Measurements from ENCODE around the gene ACIN1.

The ACIN1 gene

DNA sequence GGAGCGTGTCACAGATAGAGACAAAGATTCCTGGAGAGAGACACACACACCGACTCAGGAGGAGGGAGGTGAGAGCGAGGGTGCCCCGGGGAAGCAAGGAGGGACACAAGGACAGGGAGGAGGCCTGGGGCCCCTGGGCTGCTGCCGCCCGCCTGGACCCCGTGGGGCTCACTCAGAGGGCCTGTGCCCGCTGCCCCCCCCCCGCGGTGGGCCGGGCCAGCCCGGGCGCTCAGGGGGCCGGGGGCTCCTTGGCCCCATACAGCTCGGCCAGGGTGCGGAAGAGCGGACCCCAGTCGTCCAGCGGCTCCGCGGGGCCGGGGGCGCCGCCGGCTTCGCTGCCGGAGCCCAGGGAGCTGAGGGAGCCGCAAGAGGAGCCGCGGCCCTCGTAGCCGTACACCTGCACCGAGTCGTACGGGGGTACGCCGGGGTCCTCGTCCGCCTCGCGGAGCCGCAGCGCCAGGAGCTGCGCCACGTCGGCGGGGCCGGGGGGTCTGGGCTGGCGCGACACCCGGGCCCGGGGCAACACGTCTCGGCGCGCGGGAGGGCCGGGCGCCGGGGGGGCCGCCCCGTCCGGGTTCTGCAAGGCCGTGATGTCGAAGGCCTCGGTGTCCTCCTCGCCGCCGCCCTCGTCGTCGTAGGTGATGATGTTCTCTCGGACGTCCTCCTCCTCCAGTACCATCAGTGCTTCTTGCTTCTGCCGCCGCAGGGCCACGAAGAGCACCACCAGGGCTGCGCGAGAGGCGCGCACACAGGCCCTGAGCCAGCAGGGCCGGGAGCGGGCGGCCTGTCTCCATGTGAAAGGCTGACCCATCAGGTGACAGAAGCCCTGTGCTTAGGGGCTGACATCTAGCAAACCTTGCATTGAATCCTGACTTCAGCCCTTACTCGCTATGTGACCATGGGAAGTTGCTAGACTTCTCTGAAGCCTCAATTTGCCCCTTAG, 46.9 kb downstream of the ACIN1 start:
- Histone ChIP-seq H3K79me2 (ENCODE audit: control insufficient read depth, insufficient read depth, low read length, unreplicated experiment) (no peaks in the 10 kb centered on the region), H3K4me1 (ENCODE audit: control insufficient read depth, insufficient read depth, low read length, unreplicated experiment) (peaks cover 14% of the 10 kb centered on the region), H3K27ac (ENCODE audit: low read depth, low read length) (no peak overlapping the region), H3K27me3 (ENCODE audit: insufficient read depth, low read length) (no peaks in the 10 kb centered on the region), H3K36me3 (ENCODE audit: insufficient read depth, low read length) (no peaks in the 10 kb centered on the region), H2AFZ (ENCODE audit: low read length, unreplicated experiment) (no peak overlapping the region), H3K4me3 (ENCODE audit: low read depth, low read length) (no peak overlapping the region)

DNA sequence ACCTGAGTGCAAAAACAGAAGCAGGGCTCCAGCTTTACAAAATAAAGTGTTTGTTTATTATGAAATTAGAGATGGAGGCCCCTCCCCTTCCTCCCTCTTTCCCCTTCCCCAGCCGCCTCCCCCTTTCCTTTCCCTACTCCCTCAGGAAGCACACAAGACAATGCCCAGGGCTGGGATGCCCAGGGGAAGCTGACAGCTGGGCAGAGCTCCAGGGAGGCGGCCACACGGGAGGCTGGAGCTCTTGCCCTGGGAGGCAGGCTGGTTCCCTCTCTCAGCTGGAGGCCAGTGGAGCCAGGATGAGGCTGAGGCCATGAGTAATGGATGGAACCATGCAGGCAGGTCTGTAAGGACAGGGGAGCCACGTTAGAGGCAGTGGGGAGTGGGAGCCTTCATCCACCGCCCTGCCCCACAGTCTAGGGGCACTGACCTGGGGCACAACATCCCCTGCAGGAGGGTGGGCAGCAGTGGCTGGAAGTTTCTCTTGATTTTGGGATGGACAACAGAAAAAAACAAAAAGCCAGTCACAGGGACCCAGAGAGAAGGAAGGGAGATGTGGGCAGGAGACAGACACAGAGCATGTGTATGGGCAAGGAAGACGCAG, 47.8 kb downstream of the ACIN1 start:
- Histone ChIP-seq H3K4me1 (ENCODE audit: control insufficient read depth, insufficient read depth, low read length, unreplicated experiment) (peaks cover 14% of the 10 kb centered on the region), H3K36me3 (ENCODE audit: insufficient read depth, low read length) (no peaks in the 10 kb centered on the region), H3K27me3 (ENCODE audit: insufficient read depth, low read length) (no peaks in the 10 kb centered on the region), H2AFZ (ENCODE audit: low read length, unreplicated experiment) (no peak overlapping the region), H3K4me3 (ENCODE audit: low read depth, low read length) (no peak overlapping the region), H3K27ac (ENCODE audit: low read depth, low read length) (no peak overlapping the region), H3K79me2 (ENCODE audit: control insufficient read depth, insufficient read depth, low read length, unreplicated experiment) (no peaks in the 10 kb centered on the region)

- Histone ChIP-seq H3K4me1 (ENCODE audit: control insufficient read depth, insufficient read depth, low read length, unreplicated experiment) (peaks cover 14% of the 10 kb centered on the region), H3K27ac (ENCODE audit: low read depth, low read length) (no peak overlapping the region), H3K36me3 (ENCODE audit: insufficient read depth, low read length) (no peaks in the 10 kb centered on the region), H2AFZ (ENCODE audit: low read length, unreplicated experiment) (no peak overlapping the region), H3K4me3 (ENCODE audit: low read depth, low read length) (no peak overlapping the region), H3K27me3 (ENCODE audit: insufficient read depth, low read length) (no peaks in the 10 kb centered on the region), H3K79me2 (ENCODE audit: control insufficient read depth, insufficient read depth, low read length, unreplicated experiment) (no peaks in the 10 kb centered on the region)
Observed at GRCh38 chr14:23045419-23046357, 49.2 kb downstream of the ACIN1 start.

GRCh38 chr14:23044840-23045239, 50.1 kb downstream of the ACIN1 start:
- Histone ChIP-seq H3K79me2 (ENCODE audit: control insufficient read depth, insufficient read depth, low read length, unreplicated experiment) (no peaks in the 10 kb centered on the region), H2AFZ (ENCODE audit: low read length, unreplicated experiment) (no peak overlapping the region), H3K4me1 (ENCODE audit: control insufficient read depth, insufficient read depth, low read length, unreplicated experiment) (peaks cover 14% of the 10 kb centered on the region), H3K27ac (ENCODE audit: low read depth, low read length) (no peak overlapping the region), H3K4me3 (ENCODE audit: low read depth, low read length) (no peak overlapping the region), H3K36me3 (ENCODE audit: insufficient read depth, low read length) (no peaks in the 10 kb centered on the region), H3K27me3 (ENCODE audit: insufficient read depth, low read length) (no peaks in the 10 kb centered on the region)

DNA sequence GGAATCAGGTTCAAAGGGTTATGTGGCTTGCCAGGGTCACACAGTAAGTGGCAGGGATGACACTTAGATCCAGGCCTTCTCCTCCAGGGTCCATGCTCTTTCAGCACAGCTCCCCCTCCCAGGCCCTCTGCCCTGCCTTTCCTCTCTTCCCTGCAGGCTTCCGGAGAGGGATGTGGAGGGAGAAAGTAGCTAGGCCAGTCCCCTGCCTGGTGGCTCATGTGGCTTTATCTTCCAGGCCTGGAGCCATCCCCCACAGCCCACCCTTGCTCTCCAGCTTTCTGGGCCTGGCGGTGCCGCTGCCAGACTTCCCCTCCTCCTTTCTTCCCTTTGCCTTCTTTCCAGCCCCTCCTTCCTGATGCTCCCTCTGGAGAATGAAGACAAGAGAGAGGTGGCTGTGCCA, 51.2 kb downstream of the ACIN1 start:
- peaks cover 14% of the 10 kb centered on the region for H3K4me1 ChIP-seq (ENCODE audit: control insufficient read depth, insufficient read depth, low read length, unreplicated experiment)
- H2AFZ ChIP-seq (ENCODE audit: low read length, unreplicated experiment), result no peak overlapping the region
- H3K27me3 ChIP-seq (ENCODE audit: insufficient read depth, low read length), result no peaks in the 10 kb centered on the region
- H3K79me2 ChIP-seq (ENCODE audit: control insufficient read depth, insufficient read depth, low read length, unreplicated experiment), result no peaks in the 10 kb centered on the region
- no peak overlapping the region for H3K4me3 ChIP-seq (ENCODE audit: low read depth, low read length)
- H3K36me3 ChIP-seq (ENCODE audit: insufficient read depth, low read length), result no peaks in the 10 kb centered on the region
- no peak overlapping the region for H3K27ac ChIP-seq (ENCODE audit: low read depth, low read length)

GRCh38 chr14:23043145-23043544, 51.8 kb downstream of the ACIN1 start:
- H3K79me2 ChIP-seq (ENCODE audit: control insufficient read depth, insufficient read depth, low read length, unreplicated experiment), result no peaks in the 10 kb centered on the region
- no peak overlapping the region for H2AFZ ChIP-seq (ENCODE audit: low read length, unreplicated experiment)
- no peaks in the 10 kb centered on the region for H3K27me3 ChIP-seq (ENCODE audit: insufficient read depth, low read length)
- no peak overlapping the region for H3K4me3 ChIP-seq (ENCODE audit: low read depth, low read length)
- no peak overlapping the region for H3K27ac ChIP-seq (ENCODE audit: low read depth, low read length)
- no peaks in the 10 kb centered on the region for H3K36me3 ChIP-seq (ENCODE audit: insufficient read depth, low read length)
- peaks cover 14% of the 10 kb centered on the region for H3K4me1 ChIP-seq (ENCODE audit: control insufficient read depth, insufficient read depth, low read length, unreplicated experiment)

GRCh38 chr14:23042162-23042965, 52.6 kb downstream of the ACIN1 start, which contains the start of gene PSMB11:
PSMB11 (plus strand) TSS chr14:23042212; CDS start chr14:23042226, 14 bp downstream.
- no peaks in the 10 kb centered on the region for H3K27me3 ChIP-seq (ENCODE audit: insufficient read depth, low read length)
- no peak within 1 kb of the TSS for H2AFZ ChIP-seq (ENCODE audit: low read length, unreplicated experiment)
- H3K4me1 ChIP-seq (ENCODE audit: control insufficient read depth, insufficient read depth, low read length, unreplicated experiment), result peaks cover 12% of the 10 kb centered on the region
- H3K79me2 ChIP-seq (ENCODE audit: control insufficient read depth, insufficient read depth, low read length, unreplicated experiment), result no peaks in the 10 kb centered on the region
- no peaks in the 10 kb centered on the region for H3K36me3 ChIP-seq (ENCODE audit: insufficient read depth, low read length)
- H3K27ac ChIP-seq (ENCODE audit: low read depth, low read length), result no peak within 1 kb of the TSS
- H3K4me3 ChIP-seq (ENCODE audit: low read depth, low read length), result no peak within 1 kb of the TSS

DNA sequence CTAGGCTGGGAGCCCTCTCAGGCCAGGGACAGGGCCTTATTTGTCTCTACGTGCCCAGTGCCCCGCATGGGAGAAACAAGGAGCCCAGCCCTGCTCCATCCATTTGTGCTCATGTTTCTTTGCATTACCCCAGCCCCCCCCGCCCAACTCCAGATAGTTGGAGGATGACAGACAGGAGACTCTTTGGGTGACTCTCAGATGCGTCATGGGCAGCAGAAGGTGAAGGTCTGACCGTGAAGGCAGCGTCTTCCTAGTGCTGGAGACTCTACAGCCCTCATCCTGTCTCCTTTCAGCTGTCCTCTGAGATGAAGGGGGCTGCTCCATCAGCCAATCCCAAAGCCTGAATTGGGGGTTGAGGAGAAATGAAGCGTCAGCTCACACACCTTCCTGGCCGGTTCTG, 53.2 kb downstream of the ACIN1 start:
- no peaks in the 10 kb centered on the region for H3K36me3 ChIP-seq (ENCODE audit: insufficient read depth, low read length)
- no peak overlapping the region for H2AFZ ChIP-seq (ENCODE audit: low read length, unreplicated experiment)
- no peaks in the 10 kb centered on the region for H3K79me2 ChIP-seq (ENCODE audit: control insufficient read depth, insufficient read depth, low read length, unreplicated experiment)
- no peak overlapping the region for H3K4me3 ChIP-seq (ENCODE audit: low read depth, low read length)
- no peak overlapping the region for H3K27ac ChIP-seq (ENCODE audit: low read depth, low read length)
- no peaks in the 10 kb centered on the region for H3K27me3 ChIP-seq (ENCODE audit: insufficient read depth, low read length)
- peaks cover 8% of the 10 kb centered on the region for H3K4me1 ChIP-seq (ENCODE audit: control insufficient read depth, insufficient read depth, low read length, unreplicated experiment)

DNA sequence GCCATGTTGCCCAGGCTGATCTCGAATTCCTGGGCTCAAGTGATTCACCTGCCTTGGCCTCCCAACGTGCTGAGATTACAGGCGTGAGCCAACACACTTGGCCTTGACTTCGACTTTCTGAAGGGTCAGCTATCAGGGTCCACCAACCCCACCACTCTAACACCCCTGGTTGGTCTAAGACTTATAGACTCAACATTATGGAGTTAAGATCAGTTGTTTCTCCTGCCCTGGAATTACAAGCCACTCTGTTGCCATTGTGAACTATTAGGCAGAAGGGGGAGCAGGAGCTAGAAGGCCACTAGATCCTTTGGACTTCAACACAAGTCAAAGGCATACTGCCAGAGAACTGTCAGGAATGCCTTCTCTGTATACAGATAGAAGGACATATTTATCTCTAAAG, 54.8 kb downstream of the ACIN1 start:
- Histone ChIP-seq H2AFZ (ENCODE audit: low read length, unreplicated experiment) (no peak overlapping the region), H3K79me2 (ENCODE audit: control insufficient read depth, insufficient read depth, low read length, unreplicated experiment) (no peaks in the 10 kb centered on the region), H3K27ac (ENCODE audit: low read depth, low read length) (no peak overlapping the region), H3K4me3 (ENCODE audit: low read depth, low read length) (no peak overlapping the region), H3K27me3 (ENCODE audit: insufficient read depth, low read length) (no peaks in the 10 kb centered on the region), H3K36me3 (ENCODE audit: insufficient read depth, low read length) (no peaks in the 10 kb centered on the region), H3K4me1 (ENCODE audit: control insufficient read depth, insufficient read depth, low read length, unreplicated experiment) (peaks cover 7% of the 10 kb centered on the region)

Measured in ACC112 (cell line).